Measurements from ENCODE around the gene SERAC1.

- TF ChIP-seq CTCF (IDR thresholded peaks at IDR 0.05) = no peak
- no peak for TF ChIP-seq POLR2A (IDR thresholded peaks at IDR 0.05)
These were observed 43.4 kb upstream of the SERAC1 start for GRCh38 chr6:158211273-158212055.
